ENCODE results near the gene DARS2. TPM values are rescaled to one million over a fixed set of nuclear protein-coding genes. Genes with fewer than 3 reads are reported as not detected.

Gene DARS2
- 36.5 to 44.5 TPM (median 42.1 TPM) in 5 replicates for total RNA-seq (2022; extraction: Qiagen RNA extraction; ENCODE audit: low read depth)

GRCh38 chr1:173824315-173825081 is at the start of gene DARS2, which contains the start of gene CENPL:
TSS of gene DARS2 (plus strand) at chr1:173824673. CDS start at chr1:173825230, 557 bp downstream.
TSS of gene CENPL (minus strand) at chr1:173824883. CDS start at chr1:173811299, 13,584 bp downstream.

GRCh38 chr1:173867753-173868265 is 43.3 kb downstream of the DARS2 start, which contains the start of gene GAS5:
TSS of gene GAS5 (minus strand) at chr1:173867989.

GRCh38 chr1:173868266-173869020 is 44.0 kb downstream of the DARS2 start, which contains the start of gene ZBTB37:
TSS of gene ZBTB37 (plus strand) at chr1:173868380. CDS start at chr1:173870226, 1,846 bp downstream.

Other genes starting within 250 kb of the DARS2 start
- gene SLC9C2, start 221.6 kb upstream of the DARS2 start, total RNA-seq (2022; extraction: Qiagen RNA extraction; ENCODE audit: low read depth) = not detected in 5 replicates
- gene TEX50, start 189.3 kb upstream of the DARS2 start, total RNA-seq (2022; extraction: Qiagen RNA extraction; ENCODE audit: low read depth) = not detected in 5 replicates
- gene ANKRD45, start 154.8 kb upstream of the DARS2 start, total RNA-seq (2022; extraction: Qiagen RNA extraction; ENCODE audit: low read depth) = 0.13 TPM in 1 of 5 replicates, not detected in the others
- gene KLHL20, start 109.7 kb upstream of the DARS2 start, total RNA-seq (2022; extraction: Qiagen RNA extraction; ENCODE audit: low read depth) = 9.4 to 13.1 TPM (median 12.3 TPM) in 5 replicates
- 10.7 to 16.5 TPM (median 11.2 TPM) in 5 replicates for gene CENPL, start 210 bp downstream of the DARS2 start, total RNA-seq (2022; extraction: Qiagen RNA extraction; ENCODE audit: low read depth)
- 274 to 349 TPM (median 295 TPM) in 5 replicates for gene GAS5, start 43.3 kb downstream of the DARS2 start, total RNA-seq (2022; extraction: Qiagen RNA extraction; ENCODE audit: low read depth)
- 0.85 to 1.6 TPM (median 1.6 TPM) in 5 replicates for gene ZBTB37, start 43.7 kb downstream of the DARS2 start, total RNA-seq (2022; extraction: Qiagen RNA extraction; ENCODE audit: low read depth)
- gene SERPINC1, start 92.7 kb downstream of the DARS2 start, total RNA-seq (2022; extraction: Qiagen RNA extraction; ENCODE audit: low read depth) = 0.28 TPM in 1 of 5 replicates, not detected in the others
- gene RC3H1, start 197.7 kb downstream of the DARS2 start, total RNA-seq (2022; extraction: Qiagen RNA extraction; ENCODE audit: low read depth) = 4.7 to 7.7 TPM (median 6.6 TPM) in 5 replicates